ENCODE measurements around the gene CIB1.
"Not testable (repeated sequence)": the region's sequence is repeated elsewhere in the genome, so short reads cannot be mapped to it uniquely, and the experiment has no call there.

CIB1 gene

DNA sequence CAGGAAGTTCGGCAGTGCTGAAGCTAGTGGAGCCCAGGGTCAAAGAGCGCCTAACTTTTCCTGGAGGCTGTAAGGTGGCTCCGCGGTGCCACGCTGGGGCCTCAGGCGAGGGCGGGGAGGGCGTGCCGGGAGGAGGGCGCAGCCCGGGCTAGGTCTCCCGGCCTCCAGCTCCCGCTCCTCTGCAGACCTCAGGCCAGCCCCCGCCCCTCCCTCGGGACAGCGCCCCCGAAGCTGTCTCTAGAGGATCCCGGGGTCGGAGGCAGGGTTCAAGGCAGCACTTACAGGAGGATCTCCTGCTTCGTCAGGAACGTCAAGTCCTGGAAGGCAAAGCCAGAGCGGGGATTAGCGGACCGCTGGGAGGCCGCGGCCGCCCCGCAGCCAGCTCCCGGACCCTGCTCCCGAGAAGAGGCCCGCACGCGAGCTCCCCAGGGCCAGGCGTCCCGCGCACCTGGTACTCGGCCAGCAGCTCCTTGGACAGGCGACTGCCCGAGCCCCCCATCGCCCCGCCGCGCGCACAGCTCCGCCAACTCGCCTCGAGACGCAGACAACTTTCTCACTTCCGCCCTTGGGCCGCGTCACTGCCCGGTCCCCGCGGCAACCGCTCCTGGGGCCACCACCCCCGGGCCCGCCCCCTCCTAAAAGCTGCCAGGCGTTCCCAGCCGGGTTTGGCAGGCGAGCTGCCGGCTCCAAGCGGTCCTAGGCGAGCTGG, at the start of gene CIB1:
Gene CIB1 (minus strand): TSS at position 555 of the 709 bp plus-strand sequence. CDS start 56 bp downstream, at position 499.
- DNase-seq = peak; percentile 97

DNA sequence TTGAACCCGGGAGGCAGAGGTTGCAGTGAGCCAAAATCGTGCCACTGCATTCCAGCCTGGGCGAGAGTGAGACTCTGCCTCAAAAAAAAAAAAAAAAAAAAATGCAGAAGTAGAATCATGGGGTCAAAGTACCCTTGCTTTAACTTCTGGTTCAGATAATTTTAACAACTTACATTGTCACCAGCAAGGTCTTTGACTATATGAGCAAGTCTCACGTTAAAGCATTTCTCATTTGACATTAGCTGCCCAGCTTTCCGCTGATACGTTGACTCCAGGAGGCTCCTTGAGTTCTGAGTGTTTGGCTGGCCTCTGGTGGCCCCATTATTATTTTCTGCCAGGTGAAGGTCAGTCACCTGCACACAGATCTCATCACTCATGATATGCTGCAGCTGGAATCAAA, 47.9 kb upstream of the CIB1 start:
- DNase-seq = not testable (repeated sequence)

DNA sequence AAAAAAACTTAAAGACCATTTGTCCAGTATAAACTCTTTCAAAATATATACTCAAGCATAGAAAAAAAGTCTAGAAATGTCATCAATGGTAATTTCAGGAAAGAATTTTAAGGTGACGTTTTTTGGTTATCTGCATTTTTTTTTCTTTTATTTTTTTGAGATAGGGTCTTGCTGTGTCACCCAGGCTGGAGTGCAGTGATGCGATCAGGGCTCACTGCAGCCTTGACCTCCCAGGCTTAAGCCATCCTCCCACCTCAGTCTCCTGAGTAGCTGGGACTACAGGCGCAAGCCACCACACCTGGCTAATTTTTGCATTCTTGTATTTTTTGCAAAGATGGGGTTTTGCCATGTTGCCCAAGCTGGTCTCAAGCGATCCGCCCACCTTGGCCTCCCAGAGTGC, 47.0 kb upstream of the CIB1 start:
- DNase-seq = not testable (repeated sequence)

DNA sequence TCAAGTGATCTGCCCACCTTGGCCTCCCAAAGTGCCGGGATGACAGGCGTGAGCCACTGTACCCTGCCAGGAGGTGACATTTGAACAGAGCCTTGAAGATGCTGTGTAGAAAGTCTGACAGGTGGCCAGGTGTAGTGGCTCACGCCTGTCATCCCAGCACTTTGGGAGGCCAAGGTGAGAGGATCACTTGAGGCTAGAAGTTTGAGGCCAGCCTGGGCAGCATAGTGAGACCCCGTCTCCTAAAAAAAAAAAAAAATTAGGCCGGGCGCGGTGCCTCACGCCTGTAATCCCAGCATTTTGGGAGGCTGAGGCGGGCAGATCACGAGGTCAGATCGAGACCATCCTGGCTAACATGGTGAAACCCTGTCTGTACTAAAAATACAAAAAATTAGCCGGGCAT, 44.7 kb upstream of the CIB1 start:
- not testable (repeated sequence) for DNase-seq

DNA sequence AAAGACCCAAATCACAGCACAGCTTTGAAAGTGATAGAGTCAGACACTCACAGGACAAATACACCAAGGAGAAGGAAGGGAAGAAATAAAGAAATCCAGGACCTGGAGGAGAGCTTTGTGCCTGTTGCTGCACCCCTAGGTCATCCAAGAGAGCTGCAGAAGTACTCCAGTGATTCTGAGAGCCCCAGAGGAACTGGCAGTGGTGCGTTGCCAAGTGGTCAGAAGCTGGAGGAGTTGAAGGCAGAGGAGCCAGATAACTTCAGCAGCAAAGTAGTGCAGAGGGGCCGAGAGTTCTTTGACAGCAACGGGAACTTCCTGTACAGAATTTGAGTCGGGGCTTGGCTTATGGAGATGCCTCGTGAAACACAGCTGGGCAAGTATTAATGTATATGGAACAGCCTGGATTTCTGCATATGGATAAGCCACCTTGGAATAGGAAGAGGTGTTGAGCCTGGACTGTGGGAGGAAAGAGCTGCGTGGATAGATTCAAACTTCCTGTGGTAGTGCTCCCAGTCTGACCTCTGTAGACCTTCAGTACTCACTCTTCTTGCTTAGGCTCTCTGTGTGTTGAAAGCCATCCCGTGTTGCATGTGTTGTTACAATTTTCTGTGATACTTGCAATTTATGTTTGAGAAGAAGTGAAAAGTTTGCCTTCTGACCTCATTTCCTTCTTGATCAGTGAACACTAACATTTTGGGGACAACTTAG, 37.9 kb upstream of the CIB1 start:
- no peak for DNase-seq

DNA sequence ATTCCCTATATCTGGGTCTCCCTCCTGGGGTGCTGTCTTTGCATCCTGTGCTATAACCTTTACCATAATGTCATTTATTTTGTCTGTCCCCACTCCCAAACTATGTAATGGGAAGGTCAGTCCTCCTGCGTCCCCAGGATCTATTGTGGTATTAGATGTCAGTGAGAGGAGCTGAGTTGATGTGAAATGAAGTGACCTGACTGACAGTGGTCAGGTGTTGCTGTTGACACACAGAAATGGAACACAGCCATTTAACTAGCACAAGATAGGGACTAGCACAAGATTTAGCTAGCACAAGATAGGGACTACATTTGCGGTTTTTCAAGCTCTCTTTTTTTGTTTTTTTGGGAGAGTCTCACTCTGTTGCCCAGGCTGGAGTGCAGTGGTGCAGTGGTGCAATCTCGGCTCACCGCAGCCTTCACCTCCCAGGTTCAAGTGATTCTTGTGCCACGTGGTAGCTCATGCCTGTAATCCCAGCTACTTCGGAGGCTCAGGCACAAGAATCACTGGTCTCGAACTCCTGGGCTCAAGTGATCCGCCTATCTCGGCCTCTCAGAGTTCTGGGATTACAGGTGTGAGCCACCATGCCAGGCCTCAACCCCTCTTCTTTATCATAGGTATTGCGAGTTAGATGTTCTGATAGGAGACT, 36.9 kb upstream of the CIB1 start:
- DNase-seq = no peak

DNA sequence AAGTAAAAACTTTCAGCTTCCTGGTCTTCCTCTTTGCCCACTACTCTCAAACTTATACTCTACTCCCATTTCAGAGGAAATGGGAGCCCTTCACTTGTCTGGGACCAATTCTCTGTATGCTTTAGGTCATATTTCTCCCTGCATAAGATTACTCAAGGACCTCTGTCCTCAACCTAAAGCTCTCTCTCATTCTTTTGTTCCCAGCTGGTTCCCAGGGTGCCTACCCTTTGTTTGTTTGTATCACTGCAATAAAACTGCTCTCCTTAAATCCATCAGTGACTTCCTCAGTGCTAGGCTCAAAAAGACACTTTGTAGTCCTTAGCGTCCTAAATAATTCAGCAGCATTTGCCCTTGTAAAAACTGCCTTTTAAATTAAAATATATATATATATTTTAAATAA, 34.7 kb upstream of the CIB1 start:
- DNase-seq = no peak

DNA sequence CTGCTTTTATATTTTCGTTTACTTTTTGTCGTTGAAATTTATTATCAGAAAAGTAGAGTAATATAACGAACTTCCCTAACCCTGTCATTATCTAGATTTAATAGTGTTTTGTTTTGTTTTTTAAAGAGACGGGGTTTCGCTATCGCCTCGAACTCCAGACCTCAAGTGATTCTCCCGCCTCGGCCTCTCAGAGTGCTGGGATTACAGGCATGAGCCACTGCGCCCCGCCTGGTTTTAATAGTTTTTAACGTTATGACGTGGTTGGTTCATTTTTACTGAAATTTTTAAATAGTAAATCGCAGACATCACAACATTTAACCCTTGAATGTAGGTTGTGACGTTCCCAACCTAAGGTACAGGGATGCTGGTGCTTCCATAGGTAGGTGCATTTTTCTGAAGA, 32.7 kb upstream of the CIB1 start:
- peak; percentile 33 for DNase-seq

DNA sequence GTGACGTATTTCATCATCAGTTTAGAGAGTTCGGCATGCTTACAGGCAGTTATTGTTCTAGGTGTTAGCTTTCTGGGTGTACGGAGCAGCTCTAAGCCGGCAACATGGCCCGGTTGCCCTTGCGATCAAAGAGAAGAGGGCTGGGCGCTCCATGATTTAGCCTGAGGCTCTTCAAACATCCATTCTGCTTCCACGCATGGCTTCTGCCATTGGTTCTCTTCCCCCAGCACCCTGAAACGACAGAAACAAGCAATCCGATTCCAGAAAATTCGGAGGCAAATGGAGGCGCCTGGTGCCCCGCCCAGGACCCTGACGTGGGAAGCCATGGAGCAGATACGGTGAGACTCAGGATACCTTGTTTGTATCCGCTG, 32.3 kb upstream of the CIB1 start:
- peak; percentile 40 for DNase-seq

DNA sequence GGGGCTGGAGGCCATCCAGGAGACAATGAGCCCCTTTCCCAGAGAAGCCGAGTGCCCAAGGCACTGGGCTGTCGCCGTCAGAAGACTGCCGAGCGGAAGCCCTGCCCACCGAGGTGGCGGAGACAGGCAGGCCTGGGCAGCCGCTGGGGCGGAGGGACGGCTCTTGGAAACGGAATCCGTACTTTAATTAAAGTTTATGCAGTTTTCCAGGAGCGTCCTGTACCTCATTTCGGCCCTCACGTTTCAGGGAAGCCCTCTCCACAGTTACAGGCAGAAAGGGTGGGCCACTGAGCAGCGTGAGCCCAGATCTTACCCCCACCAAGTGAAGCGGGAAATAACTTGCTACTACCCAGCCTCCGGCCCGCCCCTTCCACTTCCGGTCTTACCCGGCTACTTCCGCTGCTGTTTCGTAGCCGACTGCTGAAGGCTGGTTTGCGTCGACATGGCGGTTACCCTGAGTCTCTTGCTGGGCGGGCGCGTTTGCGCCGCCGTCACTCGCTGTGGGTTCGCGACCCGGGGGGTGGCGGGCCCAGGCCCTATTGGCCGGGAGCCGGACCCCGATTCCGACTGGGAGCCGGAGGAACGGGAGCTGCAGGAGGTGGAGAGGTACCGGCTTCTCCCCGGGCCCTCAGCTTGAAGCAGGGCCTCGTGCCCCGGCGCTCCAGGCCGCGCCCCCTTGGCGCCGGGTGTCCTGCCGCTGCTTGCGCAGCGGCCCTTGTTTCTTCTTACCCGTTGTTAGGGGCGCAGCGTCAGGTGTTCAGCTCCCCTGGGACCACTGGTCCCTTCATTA, 31.7 kb upstream of the CIB1 start, which contains the start of gene NGRN:
Gene NGRN (plus strand): TSS at position 402 of the 790 bp plus-strand sequence. CDS start 41 bp downstream, at position 443.
- DNase-seq = peak; percentile 91

DNA sequence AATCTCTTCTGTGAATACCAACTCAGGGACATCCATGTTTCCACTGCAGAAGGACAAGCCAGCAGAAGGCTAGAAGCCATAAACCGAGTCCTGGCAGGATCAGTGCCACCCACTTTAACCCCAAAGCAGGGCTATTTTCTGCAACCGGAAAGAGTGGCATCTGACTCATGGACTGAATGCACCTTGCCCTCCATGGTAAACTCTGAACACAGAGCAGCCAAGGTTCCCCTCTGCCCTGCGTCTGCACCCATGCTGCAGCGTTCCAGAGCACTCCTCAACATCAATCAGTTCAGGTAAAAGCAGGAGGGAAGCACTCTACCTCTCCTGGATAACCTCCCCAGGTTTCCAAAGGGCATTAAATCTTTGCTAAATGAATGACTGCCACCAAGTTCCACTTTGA, 30.9 kb upstream of the CIB1 start:
- no peak for DNase-seq

DNA sequence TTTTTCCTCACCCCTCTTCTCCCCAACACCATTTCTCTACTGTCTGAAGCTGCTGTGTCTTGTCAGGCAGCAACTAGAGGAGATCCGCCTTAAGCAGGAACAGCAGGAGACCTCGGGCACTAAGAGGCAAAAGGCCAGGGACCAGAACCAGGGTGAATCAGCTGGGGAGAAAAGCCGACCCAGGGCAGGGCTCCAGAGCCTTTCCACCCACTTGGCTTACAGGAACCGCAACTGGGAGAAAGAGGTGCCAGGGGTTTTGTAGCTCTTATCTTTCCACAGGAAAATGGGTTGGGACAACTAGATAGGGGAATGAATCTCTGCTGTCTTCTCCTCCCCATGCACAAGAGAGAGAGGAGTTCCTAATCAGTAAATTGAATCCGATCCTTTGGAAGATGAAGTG, 28.7 kb upstream of the CIB1 start:
- no peak for DNase-seq

DNA sequence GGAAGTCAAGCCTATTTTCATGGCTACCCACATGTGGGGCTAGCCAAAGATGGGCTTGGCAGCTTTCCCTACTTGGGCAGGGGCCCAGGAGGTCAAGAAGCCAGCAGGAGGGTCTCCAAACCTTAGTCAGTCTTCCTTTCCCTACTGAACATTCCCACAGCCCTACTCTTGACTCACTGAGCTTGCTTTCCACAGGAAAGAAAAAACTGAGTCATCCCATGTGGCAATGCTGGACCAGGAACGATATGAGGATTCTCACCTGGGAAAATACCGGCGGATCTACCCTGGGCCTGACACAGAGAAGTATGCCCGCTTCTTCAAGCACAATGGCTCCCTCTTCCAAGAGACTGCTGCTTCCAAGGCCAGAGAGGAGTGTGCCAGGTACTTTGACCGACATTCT, 28.1 kb upstream of the CIB1 start:
- DNase-seq = peak; percentile 42

DNA sequence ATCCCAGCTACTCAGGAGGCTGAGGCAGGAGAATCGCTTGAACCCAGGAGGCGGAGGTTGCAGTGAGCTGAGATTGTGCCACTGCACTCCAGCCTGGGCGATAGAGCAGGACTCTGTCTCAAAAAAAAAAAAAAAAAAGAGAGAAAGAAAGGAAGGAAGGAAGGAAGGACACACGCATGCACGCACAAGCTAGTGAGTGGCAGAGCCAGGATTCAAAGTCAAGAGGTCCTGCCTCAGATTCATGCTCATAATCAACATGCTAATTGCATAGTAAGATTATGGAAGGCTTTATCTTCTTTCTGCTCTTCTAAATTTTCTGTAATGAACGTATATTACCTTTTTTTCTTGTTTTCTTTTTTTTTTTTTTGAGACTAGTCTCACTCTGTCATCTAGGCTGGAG, 27.0 kb upstream of the CIB1 start:
- DNase-seq = not testable (repeated sequence)

DNA sequence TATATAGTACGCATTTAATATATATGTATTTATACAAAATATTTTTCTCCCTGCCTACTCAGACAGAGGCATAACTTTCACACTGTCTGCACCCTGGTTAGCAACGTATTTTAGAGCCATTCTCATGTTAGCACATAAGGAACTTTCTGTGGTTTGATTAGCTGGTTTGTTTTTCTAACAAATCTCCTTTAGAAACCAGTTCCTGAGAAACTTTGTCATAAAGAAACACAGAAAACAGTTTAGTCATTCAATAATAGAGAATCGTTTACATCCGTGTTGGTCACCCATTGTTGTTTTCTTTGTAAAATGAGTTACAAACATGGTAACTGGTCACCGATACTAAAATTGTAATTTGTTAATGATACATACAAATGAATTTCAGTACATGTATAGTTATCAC, 25.8 kb upstream of the CIB1 start:
- no peak for DNase-seq

DNA sequence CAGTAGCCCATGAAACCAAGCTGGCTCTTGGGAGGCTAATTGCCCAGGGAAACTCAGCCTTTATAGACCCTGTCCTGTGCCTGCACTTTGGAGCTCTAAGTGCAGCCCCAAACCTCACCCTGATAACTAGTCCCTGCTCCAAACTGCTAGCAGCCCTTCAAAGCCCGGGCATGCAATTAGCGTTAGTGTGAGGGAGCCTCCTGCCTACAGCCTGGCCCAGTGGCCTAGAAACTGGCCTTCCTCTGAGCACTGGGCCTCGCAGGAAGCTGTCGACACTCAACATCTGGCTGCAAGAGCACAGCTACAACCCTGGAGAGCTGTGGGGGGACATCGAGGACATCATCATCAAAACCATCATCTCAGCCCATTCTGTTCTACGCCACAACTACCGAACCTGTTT, 24.0 kb upstream of the CIB1 start:
- no peak for DNase-seq

DNA sequence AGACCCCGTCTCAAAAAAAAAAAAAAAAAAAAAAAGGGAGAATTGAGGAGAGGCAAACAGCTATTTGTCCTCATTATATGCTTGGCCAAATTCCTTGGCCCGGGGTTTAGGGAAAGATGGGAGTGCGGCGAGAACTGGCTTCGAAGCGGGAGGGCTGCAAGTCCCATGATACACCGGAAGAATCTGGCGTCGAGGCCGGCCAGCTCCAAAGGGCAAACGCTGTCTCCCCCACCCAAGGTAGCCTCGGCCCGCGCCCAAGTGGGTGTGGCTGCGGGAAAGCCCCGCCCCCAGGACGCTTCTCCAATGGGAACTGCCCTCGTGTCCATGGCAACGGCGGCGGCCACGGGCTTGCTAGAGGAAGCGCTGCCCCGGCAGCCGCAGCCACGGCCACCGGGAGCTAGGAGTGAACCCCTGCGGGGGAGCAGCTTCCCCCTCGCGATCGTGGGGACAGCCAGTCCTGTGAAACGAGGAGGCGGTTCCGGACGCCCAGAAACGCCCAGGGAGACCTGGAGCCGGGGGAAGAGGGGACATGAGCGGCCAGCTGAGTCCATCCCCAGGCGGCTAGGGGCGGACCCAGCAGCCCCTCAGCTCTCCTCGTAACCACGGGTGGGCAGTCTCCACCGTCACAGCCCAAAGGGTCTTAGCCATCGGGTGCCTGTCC, 15.6 kb upstream of the CIB1 start, which contains the start of gene TTLL13:
Gene TTLL13 (plus strand): TSS at position 354 of the 661 bp plus-strand sequence. CDS start 1,075 bp downstream, outside the sequence.
- DNase-seq = peak; percentile 86

DNA sequence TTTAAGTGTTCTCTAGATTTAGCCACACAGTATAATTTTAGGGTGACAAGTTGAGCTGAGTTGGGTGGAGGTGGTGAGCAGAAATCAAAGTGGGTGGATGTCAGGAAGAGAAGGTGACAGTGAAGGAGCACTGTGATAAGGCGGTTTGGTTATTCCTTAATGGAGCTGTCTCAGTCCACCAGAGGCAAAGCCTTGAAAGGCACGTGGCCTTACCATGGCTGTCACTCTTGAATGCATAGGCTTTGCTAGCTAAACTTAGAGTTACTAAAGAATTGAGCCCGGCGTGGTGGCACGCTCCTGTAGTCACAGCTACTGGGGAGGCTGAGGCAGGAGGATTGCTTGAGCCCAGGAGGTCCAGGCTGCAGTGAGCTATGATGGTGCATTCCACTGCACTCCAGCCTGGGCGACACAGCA, 15.1 kb upstream of the CIB1 start:
- no peak for DNase-seq

DNA sequence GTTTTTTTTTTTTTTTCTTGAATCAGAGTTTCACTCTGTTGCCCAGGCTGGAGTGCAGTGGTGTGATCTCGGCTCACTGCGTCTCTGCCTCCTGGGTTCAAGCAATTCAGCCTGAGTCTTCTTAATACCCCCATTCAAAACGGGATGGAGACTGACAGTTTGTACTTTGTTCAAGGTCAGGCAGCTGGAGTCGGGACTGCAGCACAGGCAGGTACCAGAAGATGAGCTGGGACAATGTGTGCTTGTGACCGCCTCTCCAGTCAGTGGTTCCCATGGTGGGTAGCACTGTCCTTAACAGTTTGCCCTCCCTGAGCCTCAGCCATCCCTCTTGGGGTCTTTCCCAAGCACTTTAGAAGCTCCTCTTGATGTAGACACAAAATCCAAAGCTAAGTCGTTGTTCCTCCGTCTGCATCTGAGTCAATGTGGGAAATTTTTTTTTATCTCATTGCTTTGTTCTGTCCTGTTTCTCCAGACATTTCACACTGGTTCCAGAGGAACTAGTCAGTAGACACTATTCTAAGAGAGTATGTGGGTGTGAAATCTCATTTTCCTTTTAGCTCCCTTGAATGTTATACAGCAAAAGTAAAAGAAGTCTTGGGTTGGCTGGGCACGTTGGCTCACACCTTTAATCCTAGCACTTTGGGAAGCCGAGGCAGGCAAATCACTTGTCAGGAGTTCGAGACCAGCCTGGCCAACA, 10.3 kb upstream of the CIB1 start:
- no peak for DNase-seq

DNA sequence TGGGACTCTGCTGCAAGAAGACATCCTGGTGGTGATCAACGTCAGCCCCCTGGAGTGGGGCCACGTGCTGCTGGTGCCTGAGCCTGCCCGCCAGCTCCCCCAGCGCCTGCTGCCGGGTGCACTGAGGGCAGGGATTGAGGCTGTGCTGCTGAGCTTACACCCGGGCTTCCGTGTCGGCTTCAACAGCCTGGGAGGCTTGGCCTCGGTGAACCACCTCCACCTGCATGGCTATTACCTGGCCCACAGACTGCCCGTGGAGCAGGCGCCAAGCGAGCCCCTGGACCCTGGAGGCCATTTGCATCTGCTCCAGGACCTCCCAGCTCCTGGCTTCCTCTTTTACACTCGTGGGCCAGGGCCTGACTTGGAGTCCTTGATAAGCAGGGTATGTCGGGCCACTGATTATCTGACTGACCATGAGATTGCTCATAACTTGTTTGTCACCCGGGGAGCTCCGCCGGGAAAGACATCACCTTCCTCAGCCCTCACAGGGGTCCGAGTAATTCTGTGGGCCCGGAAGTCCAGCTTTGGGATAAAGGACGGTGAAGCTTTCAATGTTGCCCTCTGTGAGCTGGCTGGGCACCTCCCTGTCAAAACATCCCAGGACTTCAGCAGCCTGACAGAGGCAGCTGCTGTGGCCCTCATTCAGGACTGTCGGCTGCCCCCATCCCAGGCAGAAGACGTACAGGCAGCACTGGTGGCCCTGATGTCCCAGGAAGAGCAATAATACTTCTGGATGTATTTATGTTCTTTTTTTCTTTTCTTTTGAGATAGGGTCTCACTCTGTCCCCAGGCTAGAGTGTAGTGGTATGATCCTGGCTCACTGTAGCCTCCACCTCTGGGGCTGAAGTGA, 7.8 kb upstream of the CIB1 start:
- no peak for DNase-seq

DNA sequence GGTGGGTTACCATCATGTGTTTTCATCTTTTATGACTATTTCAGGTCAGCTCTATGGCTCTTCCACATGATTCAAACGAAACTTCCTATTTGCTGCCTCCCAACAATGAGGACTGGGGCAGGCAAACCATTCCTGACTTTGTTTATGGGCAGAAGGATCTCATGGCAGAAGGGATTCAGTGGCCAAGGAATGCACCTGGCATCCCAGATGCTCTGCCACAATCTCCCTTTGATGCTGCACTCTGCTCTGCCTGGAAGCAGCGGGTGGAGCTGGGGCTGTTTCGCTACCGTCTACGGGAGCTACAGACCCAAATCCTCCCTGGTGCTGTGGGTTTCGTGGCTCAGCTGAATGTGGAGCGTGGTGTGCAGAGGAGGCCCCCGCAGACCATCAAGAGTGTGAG, 7.1 kb upstream of the CIB1 start:
- no peak for DNase-seq
